GM12872 (cell line): Measurements from ENCODE around the gene CYP4F2.

Experiments
- TF ChIP-seq, protein P1 (sequence below): IDR thresholded peaks from 3 replicates; pipeline ENCODE4 v1.5.1; 2011; ENCODE audit warnings: low read depth, mild to moderate bottlenecking, low read length, moderate library complexity; ENCODE audit not compliant: insufficient read depth

CYP4F2 gene

DNA sequence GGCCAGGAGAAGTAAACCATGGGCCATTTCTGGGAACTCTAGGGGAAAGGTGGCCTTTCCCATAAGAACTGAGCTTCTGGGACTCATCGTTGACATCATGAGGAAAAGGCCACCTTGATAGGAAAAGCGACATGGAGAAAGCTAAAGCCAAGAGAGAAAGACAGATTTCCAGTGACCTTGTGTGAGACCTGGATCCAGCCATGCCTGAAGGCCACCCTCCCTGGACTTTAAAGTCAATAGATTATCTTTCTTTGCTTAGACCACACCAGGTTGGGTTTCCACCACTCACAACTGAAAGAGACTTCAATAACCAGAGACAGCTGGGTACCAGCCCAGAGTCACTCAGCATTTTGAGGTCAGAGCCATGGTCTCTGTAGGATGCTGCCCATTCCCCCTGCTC is 3.5 kb downstream of the CYP4F2 start:
- TF ChIP-seq, protein P1, sequence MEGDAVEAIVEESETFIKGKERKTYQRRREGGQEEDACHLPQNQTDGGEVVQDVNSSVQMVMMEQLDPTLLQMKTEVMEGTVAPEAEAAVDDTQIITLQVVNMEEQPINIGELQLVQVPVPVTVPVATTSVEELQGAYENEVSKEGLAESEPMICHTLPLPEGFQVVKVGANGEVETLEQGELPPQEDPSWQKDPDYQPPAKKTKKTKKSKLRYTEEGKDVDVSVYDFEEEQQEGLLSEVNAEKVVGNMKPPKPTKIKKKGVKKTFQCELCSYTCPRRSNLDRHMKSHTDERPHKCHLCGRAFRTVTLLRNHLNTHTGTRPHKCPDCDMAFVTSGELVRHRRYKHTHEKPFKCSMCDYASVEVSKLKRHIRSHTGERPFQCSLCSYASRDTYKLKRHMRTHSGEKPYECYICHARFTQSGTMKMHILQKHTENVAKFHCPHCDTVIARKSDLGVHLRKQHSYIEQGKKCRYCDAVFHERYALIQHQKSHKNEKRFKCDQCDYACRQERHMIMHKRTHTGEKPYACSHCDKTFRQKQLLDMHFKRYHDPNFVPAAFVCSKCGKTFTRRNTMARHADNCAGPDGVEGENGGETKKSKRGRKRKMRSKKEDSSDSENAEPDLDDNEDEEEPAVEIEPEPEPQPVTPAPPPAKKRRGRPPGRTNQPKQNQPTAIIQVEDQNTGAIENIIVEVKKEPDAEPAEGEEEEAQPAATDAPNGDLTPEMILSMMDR, result no peak

DNA sequence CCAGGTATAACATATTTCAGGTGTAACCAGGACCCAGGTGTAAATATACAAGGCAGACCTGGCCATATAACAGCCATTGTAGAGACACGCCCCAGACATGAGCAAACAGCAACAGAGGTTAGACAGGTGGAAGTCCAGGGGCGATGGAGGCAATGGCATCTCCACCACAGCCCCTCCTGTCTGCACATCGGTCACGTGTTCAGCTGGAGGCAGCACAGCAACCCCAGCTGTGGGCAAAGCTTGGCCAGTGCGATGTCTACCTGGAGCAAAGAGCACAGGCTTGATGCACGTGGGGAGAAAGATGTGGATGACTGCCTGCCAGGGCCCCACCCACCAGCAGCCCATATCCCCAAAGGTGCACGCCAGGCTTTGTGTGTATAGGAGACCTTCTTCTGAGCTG is 4.4 kb downstream of the CYP4F2 start:
- TF ChIP-seq, protein P1, result no peak

DNA sequence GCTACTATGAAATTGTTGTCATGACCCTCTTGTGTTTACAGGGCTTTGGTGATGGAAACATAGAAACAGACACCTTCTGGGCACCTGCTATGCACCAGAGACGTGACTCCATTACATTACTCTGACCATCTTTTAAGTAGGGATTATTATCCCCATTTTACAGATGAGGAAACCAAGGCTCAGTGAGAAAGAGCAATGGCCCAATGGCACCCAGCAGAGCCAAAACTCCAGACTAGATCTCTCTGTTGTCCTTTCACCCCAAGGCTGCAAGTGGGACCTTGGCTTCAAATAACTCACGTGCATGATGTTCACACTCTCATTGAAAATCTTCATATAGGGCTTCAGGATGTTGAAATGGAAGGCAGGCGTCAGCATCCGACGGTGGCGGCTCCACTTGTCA is 5.9 kb downstream of the CYP4F2 start:
- TF ChIP-seq, protein P1, result no peak

DNA sequence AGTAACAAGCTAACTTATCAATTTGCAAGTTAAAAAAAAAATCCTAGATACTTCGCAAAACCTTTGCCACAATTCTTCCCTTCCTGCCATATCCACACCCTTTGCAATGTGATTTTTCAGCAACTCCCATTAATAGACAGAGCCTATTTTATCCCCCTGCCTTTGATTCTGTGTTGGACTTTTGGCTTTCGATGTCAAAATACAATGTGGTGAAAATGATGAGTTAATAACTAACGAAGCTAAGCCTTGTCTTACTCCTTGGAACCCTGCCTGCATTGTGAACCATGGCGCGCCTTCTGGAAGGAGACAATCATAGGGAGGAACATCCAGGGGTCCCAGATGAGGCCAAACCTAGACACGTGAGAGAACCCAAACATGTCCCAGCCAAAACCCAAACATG is 6.4 kb downstream of the CYP4F2 start:
- TF ChIP-seq, protein P1, result no peak

DNA sequence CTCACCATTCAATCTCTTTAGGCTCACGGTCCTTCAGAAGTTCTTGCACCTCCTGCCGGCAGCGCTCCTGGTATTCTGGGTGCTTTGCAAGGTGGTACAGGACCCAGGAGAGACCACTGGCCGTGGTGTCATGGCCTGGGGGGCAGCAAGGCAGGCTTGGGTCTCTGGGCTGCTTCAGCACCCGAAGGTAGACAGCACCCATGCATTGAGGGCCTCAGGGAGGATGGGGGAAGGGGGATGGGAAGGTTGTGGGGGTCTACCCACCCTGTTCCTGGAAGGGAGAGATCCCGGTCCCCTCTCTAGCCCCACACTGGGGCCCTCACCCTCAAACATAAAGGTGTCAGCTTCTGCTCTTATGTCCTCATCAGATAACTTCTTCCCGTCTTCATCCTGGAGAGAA is 12.0 kb downstream of the CYP4F2 start:
- TF ChIP-seq, protein P1, result no peak

DNA sequence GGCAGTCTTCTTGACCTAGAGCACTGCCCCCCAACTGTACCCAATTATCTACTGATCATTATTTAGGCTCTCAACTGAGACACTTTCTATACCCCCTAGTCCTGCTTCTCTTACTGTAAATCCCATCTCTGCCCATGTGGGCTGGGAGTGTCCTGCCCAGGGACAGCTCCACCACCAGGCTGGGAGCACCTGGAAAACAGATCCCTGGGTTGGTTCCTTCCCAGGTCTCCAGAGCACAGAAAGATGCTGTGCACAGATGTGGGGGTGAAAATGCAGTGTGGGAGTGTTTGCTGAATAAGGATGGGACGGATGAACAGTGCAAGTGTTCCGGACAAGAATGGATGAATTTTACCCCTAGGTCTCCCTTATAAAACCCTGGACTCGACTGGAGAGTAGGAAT is 12.7 kb downstream of the CYP4F2 start:
- TF ChIP-seq, protein P1, result no peak

DNA sequence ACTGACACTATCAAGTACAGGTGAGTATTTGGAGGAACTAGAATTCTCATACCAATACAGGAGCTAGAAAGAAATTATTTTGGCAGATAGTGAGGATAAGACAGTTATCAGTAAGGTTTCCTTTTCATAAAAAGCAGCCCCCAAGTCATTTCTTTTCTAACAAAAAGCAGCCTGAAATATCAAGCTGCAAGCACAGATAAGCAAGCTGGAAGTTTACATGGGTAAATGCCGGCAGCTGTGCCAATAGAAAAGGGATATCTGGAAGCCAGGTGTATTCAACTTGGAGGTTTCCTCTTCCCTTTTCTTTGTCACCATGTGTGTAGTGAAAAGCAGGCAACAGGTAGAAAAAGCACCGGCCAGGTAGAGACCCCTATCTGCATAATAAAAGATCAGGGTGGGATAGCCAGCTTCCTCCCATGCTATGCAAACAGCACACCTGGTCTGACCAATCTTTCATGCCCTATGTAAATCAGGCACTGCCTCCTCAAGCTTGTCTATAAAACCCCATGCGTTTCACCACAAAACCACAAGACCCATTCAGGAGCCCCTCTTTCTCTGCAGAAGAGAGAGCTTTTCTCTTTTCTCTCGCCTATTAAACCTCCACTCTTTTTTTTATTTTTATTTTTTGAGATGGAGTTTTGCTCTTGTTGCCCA is 22.9 kb downstream of the CYP4F2 start:
- TF ChIP-seq, protein P1, result no peak
